Activated CD8-positive, alpha-beta T cell treated with anti-CD3 and anti-CD28 coated beads, Interleukin-2, amount 10 ng/mL, durations not matched to agents 7 days and 5 days (primary cell): ENCODE results near the gene WNT7A. TPM values are rescaled to one million over a fixed set of nuclear protein-coding genes. Genes with fewer than 3 reads are reported as not detected.

Experiments
- ATAC-seq: fragments of 150-1000 bp; cut with Tn5 transposase; one replicate; pipeline ENCODE4 v1.10.0; 2021; ENCODE audit warnings: moderate library complexity
- CTCF ChIA-PET: fragments of 350-600 bp; sonication (Branson Sonifier 250); formaldehyde crosslinking; loops from one replicate; lab custom pipeline; 2021; ENCODE audit warnings: antibody characterized with exemption; lab: Charles Lee
- POLR2A ChIA-PET: fragments of 350-600 bp; sonication (Branson Sonifier 250); formaldehyde crosslinking; loops from one replicate; lab custom pipeline; 2021; ENCODE audit warnings: antibody characterized with exemption; lab: Charles Lee
- DNase-seq: peaks from one replicate; pipeline ENCODE4 v3.0.0-alpha.2; 2020
- H3K27ac Mint-ChIP-seq: one replicate; pipeline ENCODE4 v1.8.0; 2021; ENCODE audit warnings: mild to moderate bottlenecking, mixed read lengths
- H3K27me3 Mint-ChIP-seq: one replicate; pipeline ENCODE4 v1.8.0; 2021; ENCODE audit warnings: low read depth, mixed read lengths
- H3K36me3 Mint-ChIP-seq: one replicate; pipeline ENCODE4 v1.8.0; 2021; ENCODE audit warnings: low read depth, mixed read lengths
- H3K4me1 Mint-ChIP-seq: one replicate; pipeline ENCODE4 v1.8.0; 2021; ENCODE audit warnings: low read depth, mixed read lengths
- H3K4me3 Mint-ChIP-seq: one replicate; pipeline ENCODE4 v1.8.0; 2021; ENCODE audit warnings: mild to moderate bottlenecking, mixed read lengths
- H3K9me3 Mint-ChIP-seq: one replicate; pipeline ENCODE4 v1.8.0; 2022; ENCODE audit warnings: mixed read lengths; ENCODE audit not compliant: insufficient read depth
- total RNA-seq, 2 experiments: library from RNA; stranded (reverse); gene quantifications; one replicate each; pipeline ENCODE4 v1.2.3, GENCODE V29; 2021

The WNT7A gene
- total RNA-seq, 2 experiments from 2014 or later, result not detected

DNA sequence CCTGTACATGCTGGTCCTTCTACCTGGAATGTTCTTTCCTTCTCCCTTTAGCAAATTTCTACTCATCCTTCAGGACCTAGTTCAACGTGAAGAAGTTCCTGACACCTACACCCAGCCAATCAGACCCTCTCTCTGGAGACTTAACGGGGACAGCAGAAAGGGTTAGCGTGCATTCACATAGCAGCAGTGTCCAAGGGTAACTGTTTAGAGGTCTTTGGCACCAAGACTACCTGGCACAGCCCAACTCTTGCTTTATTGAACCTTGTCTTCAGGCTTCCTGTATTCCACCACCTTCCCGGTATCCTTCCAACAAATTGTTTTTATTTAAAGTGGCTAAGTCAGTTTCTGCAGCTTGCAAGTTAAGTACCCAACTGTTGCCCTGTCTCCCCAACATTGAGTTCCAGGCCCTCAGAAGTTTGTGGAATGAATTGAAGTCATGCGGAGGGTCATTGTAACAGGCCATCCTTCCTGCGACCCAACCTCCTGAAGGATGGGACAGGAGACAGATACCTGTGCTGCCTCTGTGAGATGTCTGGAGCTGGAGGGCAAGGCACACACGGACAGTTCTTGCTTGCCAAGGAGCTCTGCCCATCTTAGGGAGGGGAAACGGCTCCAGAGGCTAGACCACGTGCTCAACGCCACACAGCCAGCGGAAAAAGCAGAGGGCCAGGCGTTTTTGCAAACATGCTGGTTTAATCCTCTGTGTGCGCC is 14.4 kb upstream of the WNT7A start:
- H3K27me3 Mint-ChIP-seq, result peaks cover 2% of the 10 kb centered on the region
- no peak overlapping the region for H3K27ac Mint-ChIP-seq
- H3K36me3 Mint-ChIP-seq, result peaks cover 14% of the 10 kb centered on the region
- ATAC-seq (no peak), DNase-seq (no peak)
- ChIA-PET POLR2A (interaction anchor here (1.2 kb wide), 1 partner anchor 17 kb away, joined by 3 read pairs; no protein-coding TSS in a partner anchor), CTCF (interaction anchor here (1.0 to 3.7 kb wide), 5 partner anchors 8 to 239 kb away, joined by 3 to 47 read pairs (median 13); partner anchors contain the start of gene WNT7A)
- peaks cover 38% of the 10 kb centered on the region for H3K4me1 Mint-ChIP-seq
- peak overlapping the region; percentile 84 for H3K4me3 Mint-ChIP-seq
- peaks cover 10% of the 10 kb centered on the region for H3K9me3 Mint-ChIP-seq

DNA sequence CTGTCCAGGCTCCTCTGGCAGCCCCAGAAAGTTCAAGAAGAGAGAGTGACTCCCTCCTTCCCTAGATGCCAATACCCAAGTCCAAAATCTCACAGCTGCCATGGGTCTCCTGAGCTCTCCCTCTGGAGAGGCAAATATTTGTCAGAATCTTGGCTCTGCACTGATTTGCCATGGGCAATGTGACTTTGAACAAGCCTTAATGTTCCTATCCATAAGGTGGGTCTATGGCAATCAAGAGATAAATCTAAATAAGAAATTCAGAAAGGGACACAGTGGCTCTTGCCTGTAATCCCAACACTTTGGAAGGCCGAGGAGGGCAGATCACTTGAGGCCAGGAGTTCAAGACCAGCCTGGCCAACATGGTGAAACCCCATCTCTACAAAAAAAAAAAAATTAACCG is 12.4 kb upstream of the WNT7A start:
- Mint-ChIP-seq H3K36me3 (peaks cover 11% of the 10 kb centered on the region), H3K27me3 (peaks cover 2% of the 10 kb centered on the region), H3K27ac (peak overlapping the region; percentile 6), H3K4me3 (no peak overlapping the region), H3K9me3 (peaks cover 6% of the 10 kb centered on the region), H3K4me1 (peaks cover 39% of the 10 kb centered on the region)
- DNase-seq (no peak), ATAC-seq (no peak)
- CTCF ChIA-PET, result interaction anchor here (2.8 to 16.8 kb wide), 2 partner anchors 12 to 239 kb away, joined by 14 to 387 read pairs; partner anchors contain the start of gene WNT7A
- POLR2A ChIA-PET, result interaction anchor here (2.2 to 2.3 kb wide), 2 partner anchors 232 to 287 kb away, joined by 10 to 12 read pairs; partner anchors contain the start of genes CHCHD4, LSM3, TMEM43 and XPC

DNA sequence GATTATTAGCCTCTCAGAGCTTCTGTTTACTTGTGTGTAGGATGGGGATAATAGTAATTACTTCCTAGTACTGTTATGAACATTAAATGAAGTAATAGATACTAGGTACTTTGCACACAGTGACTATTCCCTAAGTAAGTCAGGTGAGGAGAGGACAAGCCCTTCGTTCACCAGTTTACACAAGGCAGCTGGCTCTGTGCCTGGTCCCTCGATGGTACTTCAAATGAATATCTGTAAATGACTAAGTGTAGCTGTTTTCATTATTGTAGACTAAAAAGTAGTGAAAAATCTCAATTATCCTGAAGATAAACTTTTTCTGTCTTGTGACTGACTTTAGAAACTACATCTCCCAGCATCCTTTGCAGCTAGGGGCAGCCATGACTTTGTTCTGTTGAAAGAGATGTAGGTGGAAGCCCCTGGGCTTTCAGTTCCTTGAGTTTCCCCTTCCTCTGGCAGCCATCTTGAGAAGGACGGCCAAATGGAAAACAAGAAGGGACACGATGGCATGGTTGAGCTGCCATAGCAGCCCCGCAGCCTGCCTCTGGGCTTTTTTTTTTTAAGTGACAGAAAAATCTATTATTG is 11.7 kb upstream of the WNT7A start:
- peaks cover 6% of the 10 kb centered on the region for H3K9me3 Mint-ChIP-seq

DNA sequence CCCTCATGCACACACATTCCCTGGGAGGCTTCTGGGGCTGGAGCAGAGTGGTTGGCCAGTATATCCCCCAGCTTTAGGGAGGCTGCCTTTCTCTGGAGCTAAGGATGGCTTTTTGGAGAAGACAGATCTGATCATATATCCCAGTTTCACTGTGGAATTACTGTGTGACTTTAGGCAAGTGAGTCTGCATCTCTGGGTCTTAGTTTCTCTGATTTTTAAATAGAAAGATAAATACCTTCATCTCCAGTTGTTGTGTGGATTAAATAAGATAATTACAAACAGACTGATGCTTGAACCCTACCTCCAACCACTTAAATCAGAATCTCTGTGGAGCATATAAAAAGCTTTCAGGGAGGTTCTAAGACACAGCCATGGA is 11.1 kb upstream of the WNT7A start:
- H3K27ac Mint-ChIP-seq, result peak overlapping the region; percentile 95
- peak overlapping the region; percentile 62 for H3K4me3 Mint-ChIP-seq
- H3K36me3 Mint-ChIP-seq, result peaks cover 11% of the 10 kb centered on the region
- no peak for ATAC-seq
- peaks cover 6% of the 10 kb centered on the region for H3K9me3 Mint-ChIP-seq
- ChIA-PET POLR2A (interaction anchor here (0.7 to 2.3 kb wide), 3 partner anchors 233 to 288 kb away, joined by 3 to 12 read pairs (median 10); partner anchors contain the start of genes CHCHD4, LSM3, TMEM43 and XPC), CTCF (interaction anchor here (0.9 to 16.8 kb wide), 5 partner anchors 10 to 238 kb away, joined by 3 to 387 read pairs (median 6); partner anchors contain the start of genes CHCHD4, TMEM43 and WNT7A)
- H3K27me3 Mint-ChIP-seq, result peaks cover 2% of the 10 kb centered on the region
- DNase-seq, result no peak
- peaks cover 38% of the 10 kb centered on the region for H3K4me1 Mint-ChIP-seq

More for the DNA sequence above, 11.7 kb upstream of the WNT7A start:
- Mint-ChIP-seq H3K4me1 (peaks cover 40% of the 10 kb centered on the region), H3K27me3 (peaks cover 2% of the 10 kb centered on the region), H3K4me3 (no peak overlapping the region), H3K27ac (peak overlapping the region; percentile 95), H3K36me3 (peaks cover 11% of the 10 kb centered on the region)
- DNase-seq (peak; percentile 50), ATAC-seq (no peak)
- POLR2A ChIA-PET, result interaction anchor here (0.7 to 2.3 kb wide), 3 partner anchors 233 to 287 kb away, joined by 3 to 12 read pairs (median 10); partner anchors contain the start of genes CHCHD4, LSM3, TMEM43 and XPC
- CTCF ChIA-PET, result interaction anchor here (1.8 to 16.8 kb wide), 4 partner anchors 11 to 238 kb away, joined by 6 to 387 read pairs (median 10); partner anchors contain the start of genes CHCHD4, TMEM43 and WNT7A

DNA sequence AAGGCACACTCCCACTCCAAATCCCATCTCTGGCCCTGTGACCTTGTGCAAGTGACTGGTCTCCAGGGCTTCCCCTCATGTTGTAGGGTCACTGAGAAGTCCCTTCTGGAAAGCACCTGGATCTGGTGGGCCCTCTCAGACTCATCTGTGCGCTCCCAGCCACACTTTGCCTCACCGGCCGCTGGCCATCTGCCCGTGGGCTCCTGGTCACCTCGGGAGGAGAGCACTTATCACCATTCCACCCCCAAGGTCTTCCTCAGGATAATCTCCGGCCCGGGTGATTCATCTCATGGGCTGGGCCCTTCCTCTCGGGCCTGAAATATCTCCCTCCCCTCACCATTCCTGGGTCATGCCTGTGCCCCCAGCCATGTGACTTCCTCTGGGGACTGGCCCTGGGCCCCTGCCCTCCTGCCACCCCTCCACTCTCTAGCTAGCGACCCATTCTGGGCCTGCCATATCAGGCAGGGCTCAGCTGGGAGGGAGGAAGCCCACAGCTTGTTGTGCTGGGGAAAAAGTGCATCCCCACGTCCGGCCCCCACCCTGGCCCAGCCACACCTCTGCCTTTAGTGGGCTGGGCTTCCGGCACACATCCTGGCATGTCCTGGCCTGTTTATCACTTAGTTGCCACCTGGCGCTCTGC is 10.6 kb upstream of the WNT7A start:
- Mint-ChIP-seq H3K36me3 (peaks cover 11% of the 10 kb centered on the region), H3K9me3 (peaks cover 6% of the 10 kb centered on the region), H3K4me1 (peaks cover 33% of the 10 kb centered on the region), H3K27me3 (peaks cover 2% of the 10 kb centered on the region), H3K27ac (peak overlapping the region; percentile 95), H3K4me3 (peak overlapping the region; percentile 62)
- POLR2A ChIA-PET, result interaction anchor here (0.7 to 2.3 kb wide), 3 partner anchors 234 to 289 kb away, joined by 3 to 12 read pairs (median 10); partner anchors contain the start of genes CHCHD4, LSM3, TMEM43 and XPC
- DNase-seq (peak; percentile 79), ATAC-seq (peak; percentile 22)
- CTCF ChIA-PET, result interaction anchor here (0.9 to 16.8 kb wide), 5 partner anchors 10 to 237 kb away, joined by 3 to 387 read pairs (median 6); partner anchors contain the start of genes CHCHD4, TMEM43 and WNT7A

DNA sequence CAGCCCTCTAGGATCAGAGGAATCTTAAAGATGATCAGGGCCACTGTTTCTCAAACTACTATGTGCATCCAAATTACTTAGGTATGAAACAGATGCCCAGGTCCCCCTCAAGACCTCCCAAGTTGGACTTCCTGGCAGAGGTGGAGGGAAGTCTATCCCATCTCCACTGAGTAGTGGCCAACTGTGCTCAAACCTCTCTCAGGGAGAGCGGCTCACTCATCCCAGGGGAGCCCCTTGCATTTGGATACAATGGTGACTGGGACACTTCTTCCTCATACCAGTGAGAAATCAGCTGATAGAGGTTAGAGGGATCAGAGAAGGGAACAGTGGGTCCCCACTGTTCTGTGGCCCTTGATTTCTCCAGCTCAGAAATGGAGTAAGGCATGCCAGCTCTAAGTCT is 8.7 kb upstream of the WNT7A start:
- DNase-seq (no peak), ATAC-seq (no peak)
- H3K9me3 Mint-ChIP-seq, result peaks cover 6% of the 10 kb centered on the region
- H3K27ac Mint-ChIP-seq, result no peak overlapping the region
- peaks cover 25% of the 10 kb centered on the region for H3K4me1 Mint-ChIP-seq
- H3K27me3 Mint-ChIP-seq, result peaks cover 14% of the 10 kb centered on the region
- ChIA-PET CTCF (interaction anchor here (1.9 to 16.8 kb wide), 2 partner anchors 23 to 235 kb away, joined by 4 to 387 read pairs; no protein-coding TSS in a partner anchor), POLR2A (no interaction called here)
- H3K4me3 Mint-ChIP-seq, result no peak overlapping the region
- H3K36me3 Mint-ChIP-seq, result peaks cover 11% of the 10 kb centered on the region

DNA sequence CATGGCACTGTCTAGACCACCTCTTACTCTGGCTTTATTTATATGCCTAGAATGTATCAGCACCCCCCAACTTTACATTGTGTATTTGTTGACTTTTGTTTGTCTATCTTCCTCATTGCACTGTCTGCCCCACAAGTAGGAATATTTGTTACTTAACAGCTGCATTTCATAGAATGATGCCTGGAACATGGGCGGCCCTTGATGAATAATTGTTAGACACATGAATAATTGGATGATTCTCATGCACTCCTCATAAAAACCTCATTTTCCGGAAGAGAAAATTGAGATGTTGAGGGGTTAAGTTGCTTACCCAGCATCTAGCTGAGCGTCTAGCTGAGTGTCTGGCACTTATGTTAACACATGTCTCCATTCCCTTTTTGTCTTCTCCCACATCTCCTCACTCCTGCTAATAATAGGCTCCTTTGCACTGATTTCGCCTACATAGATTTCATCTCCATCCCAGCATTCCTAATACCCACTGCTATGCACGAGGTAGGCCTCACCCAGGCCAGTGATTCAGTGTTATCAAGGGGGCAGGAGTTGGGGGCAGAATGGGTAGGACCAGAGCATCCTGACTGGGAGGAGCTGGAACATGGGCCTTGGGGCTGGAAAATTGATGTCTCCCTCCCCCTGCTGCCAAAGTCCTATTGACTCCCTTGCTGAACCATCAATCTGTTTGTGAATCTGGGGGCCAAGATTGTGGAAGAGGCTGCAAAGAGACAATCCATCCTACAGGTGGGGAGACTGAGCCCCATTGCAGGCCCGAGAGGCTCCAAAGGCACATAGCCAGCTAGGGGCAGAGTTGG is 7.8 kb upstream of the WNT7A start:
- Mint-ChIP-seq H3K4me3 (no peak overlapping the region), H3K27ac (no peak overlapping the region), H3K4me1 (peaks cover 25% of the 10 kb centered on the region), H3K27me3 (peaks cover 22% of the 10 kb centered on the region), H3K9me3 (peaks cover 6% of the 10 kb centered on the region), H3K36me3 (peaks cover 11% of the 10 kb centered on the region)
- ChIA-PET POLR2A (no interaction called here), CTCF (interaction anchor here (1.9 to 16.8 kb wide), 2 partner anchors 22 to 234 kb away, joined by 4 to 387 read pairs; no protein-coding TSS in a partner anchor)
- ATAC-seq (no peak), DNase-seq (no peak)

DNA sequence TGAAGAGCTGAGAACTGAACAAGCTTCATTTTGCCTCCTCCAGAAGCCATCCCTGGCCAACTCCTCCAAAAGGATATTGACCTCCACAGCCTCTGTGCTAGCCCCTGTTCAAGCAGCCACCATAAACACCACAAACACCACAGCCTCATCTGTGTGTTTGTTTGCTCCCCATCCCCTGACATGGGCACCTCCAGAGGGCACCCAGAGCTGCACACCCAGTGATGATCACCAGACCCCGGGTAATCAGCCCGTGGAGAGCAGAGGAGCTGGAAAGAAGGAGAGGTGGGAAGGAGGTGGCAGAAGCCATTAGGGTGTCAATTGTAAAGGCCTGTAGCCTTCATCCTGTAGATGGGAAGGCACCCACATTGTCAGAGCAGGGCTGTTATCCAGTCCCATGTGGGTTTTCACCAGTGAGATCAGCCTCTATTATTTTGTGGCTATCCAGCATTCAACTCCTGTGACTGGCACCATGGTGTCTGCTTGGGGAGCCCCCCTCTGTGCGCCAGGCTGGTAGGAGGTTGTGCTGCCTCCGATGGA is 6.8 kb upstream of the WNT7A start:
- H3K36me3 Mint-ChIP-seq, result peaks cover 8% of the 10 kb centered on the region
- H3K4me1 Mint-ChIP-seq, result peaks cover 22% of the 10 kb centered on the region
- H3K9me3 Mint-ChIP-seq, result peaks cover 3% of the 10 kb centered on the region
- no peak overlapping the region for H3K4me3 Mint-ChIP-seq
- CTCF ChIA-PET, result interaction anchor here (1.3 to 16.8 kb wide), 4 partner anchors 9 to 390 kb away, joined by 4 to 387 read pairs (median 12); no protein-coding TSS in a partner anchor
- H3K27ac Mint-ChIP-seq, result no peak overlapping the region
- peaks cover 31% of the 10 kb centered on the region for H3K27me3 Mint-ChIP-seq
- POLR2A ChIA-PET, result no interaction called here
- ATAC-seq, result no peak
- DNase-seq, result no peak

DNA sequence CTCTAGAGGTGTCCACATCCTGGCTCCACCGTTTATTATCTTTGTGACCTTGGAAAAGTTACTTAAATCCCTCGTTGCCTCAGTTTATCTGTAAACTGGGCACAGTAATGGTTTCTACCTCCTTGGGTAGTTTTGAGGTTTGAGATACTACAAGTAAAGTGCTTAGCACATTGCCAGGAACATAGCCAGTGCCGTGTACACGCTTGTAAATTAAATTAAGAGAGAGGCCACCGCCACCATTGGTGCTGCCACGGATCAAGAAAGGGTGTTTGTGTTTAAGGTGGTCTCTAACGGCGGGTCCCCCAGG is 5.8 kb upstream of the WNT7A start:
- DNase-seq (no peak), ATAC-seq (no peak)
- CTCF ChIA-PET, result interaction anchor here (1.1 to 16.8 kb wide), 9 partner anchors 10 to 293 kb away, joined by 3 to 387 read pairs (median 5); partner anchors contain the start of genes LSM3 and XPC
- peaks cover 12% of the 10 kb centered on the region for H3K4me1 Mint-ChIP-seq
- peaks cover 4% of the 10 kb centered on the region for H3K36me3 Mint-ChIP-seq
- POLR2A ChIA-PET, result no interaction called here
- no peak overlapping the region for H3K27ac Mint-ChIP-seq
- no peak overlapping the region for H3K4me3 Mint-ChIP-seq
- H3K27me3 Mint-ChIP-seq, result peaks cover 40% of the 10 kb centered on the region
- H3K9me3 Mint-ChIP-seq, result peaks cover 2% of the 10 kb centered on the region
